Testis (tissue), 3 donors: ENCODE results near the gene PSMA6. TPM values are rescaled to one million over a fixed set of nuclear protein-coding genes. Genes with fewer than 3 reads are reported as not detected.

ENCODE experiments used
- DNase-seq: peaks from one replicate; pipeline ENCODE4 v3.0.0-alpha.2; 2019
- H3K27ac ChIP-seq, 2 donors: fragments of 200-600 bp; sonication (generic); one replicate each; pipeline ENCODE4 v1.5.1; 2019
- H3K27me3 ChIP-seq: fragments of 200-600 bp; sonication (generic); one replicate; pipeline ENCODE4 v1.5.1; 2019
- H3K36me3 ChIP-seq: fragments of 200-600 bp; sonication (generic); one replicate; pipeline ENCODE4 v1.5.1; 2017; ENCODE audit warnings: low read depth; ENCODE audit errors: missing control alignments
- H3K4me1 ChIP-seq: fragments of 200-600 bp; sonication (generic); one replicate; pipeline ENCODE4 v1.5.1; 2019
- H3K4me3 ChIP-seq, 2 donors: fragments of 200-600 bp; sonication (generic); one replicate each; pipeline ENCODE4 v1.5.1; 2017 to 2019
- H3K9me3 ChIP-seq: fragments of 200-600 bp; sonication (generic); one replicate; pipeline ENCODE4 v1.5.1; 2017
- POLR2A ChIP-seq: fragments of 450-650 bp; IDR thresholded peaks from one replicate; pipeline ENCODE4 v1.6.1; 2017; ENCODE audit warnings: antibody characterized with exemption, mild to moderate bottlenecking, moderate library complexity
- WGBS, 2 donors: methylation state at CpG; one replicate each; pipeline ENCODE4 v1.1.5; 2018; 5-methylcytosine and 5-hydroxymethylcytosine counted together
- intact Hi-C: fragments of 100-400 bp; cut with DNase I; formaldehyde crosslinking; loops from one replicate; pipeline ENCODE4 v1.15.1; 2023; ENCODE audit warnings: low total_unique reads
- polyA plus RNA-seq: library from polyadenylated mRNA; stranded (reverse); fragments of 350-450 nt; fragmentation: Illumina TruSeq; extraction: RNeasy Lipid Tissue Mini Kit (QIAGEN cat#74804); gene quantifications from one replicate; pipeline ENCODE4 v1.2.3, GENCODE V29; 2014; ENCODE audit warnings: low read depth, low replicate concordance; ENCODE audit not compliant: insufficient read depth
- total RNA-seq, 2 donors: library from RNA; depleted of rRNA; stranded (reverse); fragments of >200 nt; gene quantifications; one replicate each; pipeline ENCODE4 v1.2.3, GENCODE V29; 2016
- TF ChIP-seq, protein P1 (sequence below), 3 experiments: fragments of 450-650 bp in 2 of 3; fragments of 200-600 bp in 1 of 3; sonication (generic) in 1 of 3; IDR thresholded peaks; one replicate each; pipeline ENCODE4 v1.5.1; 2016 to 2019; ENCODE audit warnings: antibody characterized with exemption in 3 of 3, mild to moderate bottlenecking in 2 of 3, moderate library complexity in 1 of 3

PSMA6 gene
- total and polyA plus RNA-seq, 3 donors from 2014 or later = 147 to 461 (median 257) TPM

GRCh38 chr14:35331605-35332516, 39.7 kb downstream of the PSMA6 start:
- no peak overlapping the region for H3K27ac ChIP-seq
- H3K9me3 ChIP-seq = no peaks in the 10 kb centered on the region
- no peak overlapping the region for H3K4me3 ChIP-seq
- H3K27me3 ChIP-seq = no peaks in the 10 kb centered on the region
- TF ChIP-seq, protein P1, sequence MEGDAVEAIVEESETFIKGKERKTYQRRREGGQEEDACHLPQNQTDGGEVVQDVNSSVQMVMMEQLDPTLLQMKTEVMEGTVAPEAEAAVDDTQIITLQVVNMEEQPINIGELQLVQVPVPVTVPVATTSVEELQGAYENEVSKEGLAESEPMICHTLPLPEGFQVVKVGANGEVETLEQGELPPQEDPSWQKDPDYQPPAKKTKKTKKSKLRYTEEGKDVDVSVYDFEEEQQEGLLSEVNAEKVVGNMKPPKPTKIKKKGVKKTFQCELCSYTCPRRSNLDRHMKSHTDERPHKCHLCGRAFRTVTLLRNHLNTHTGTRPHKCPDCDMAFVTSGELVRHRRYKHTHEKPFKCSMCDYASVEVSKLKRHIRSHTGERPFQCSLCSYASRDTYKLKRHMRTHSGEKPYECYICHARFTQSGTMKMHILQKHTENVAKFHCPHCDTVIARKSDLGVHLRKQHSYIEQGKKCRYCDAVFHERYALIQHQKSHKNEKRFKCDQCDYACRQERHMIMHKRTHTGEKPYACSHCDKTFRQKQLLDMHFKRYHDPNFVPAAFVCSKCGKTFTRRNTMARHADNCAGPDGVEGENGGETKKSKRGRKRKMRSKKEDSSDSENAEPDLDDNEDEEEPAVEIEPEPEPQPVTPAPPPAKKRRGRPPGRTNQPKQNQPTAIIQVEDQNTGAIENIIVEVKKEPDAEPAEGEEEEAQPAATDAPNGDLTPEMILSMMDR (IDR thresholded peaks at IDR 0.05) = no peak
- TF ChIP-seq POLR2A = no peak
- H3K36me3 ChIP-seq = no peaks in the 10 kb centered on the region
- DNase-seq = no peak
- intact Hi-C loops = no loop called here
- H3K4me1 ChIP-seq = peaks cover 38% of the 10 kb centered on the region
- 78 to 83% methylated on average over 18 to 20 of the region's 21 CpGs for WGBS, 2 donors

DNA sequence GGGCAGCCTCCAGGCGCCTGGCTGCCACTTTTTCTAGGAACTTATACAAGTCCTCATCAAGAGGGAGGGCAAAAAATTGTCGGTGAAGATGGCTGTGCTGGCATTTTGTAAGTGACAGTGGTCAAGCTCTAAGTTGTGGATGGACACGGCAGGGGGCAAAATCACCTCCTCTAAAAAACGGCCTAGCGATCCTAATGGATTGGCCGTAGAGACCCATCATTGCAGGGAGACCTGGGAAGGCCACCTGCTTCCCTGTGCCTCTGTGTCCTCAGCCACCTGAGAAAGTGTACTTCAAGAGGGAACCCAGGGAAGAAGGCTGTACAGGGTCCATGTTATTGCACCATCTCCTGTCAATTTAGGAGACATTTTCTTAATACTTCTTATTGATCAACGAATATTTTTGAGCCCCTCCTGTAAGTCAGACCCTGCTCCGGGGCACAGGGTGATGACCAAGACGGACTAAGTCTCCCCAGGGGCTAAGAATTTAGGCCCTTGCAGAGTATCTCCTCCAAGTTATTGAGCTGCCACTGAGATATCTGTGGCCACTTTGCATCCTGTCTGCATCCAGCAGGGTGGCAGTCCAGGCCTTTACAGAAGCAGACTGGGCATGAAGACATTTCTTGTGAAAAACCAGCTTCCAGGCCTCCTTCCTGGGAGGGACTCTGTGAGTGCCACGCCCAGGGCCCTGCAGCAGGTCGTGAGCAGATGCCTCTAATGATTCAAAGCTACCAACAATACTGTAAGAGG, 40.5 kb downstream of the PSMA6 start:
- no peak overlapping the region for H3K4me3 ChIP-seq
- intact Hi-C loops = no loop called here
- 83 to 89% methylated on average over 11 of the region's 11 CpGs for WGBS, 2 donors
- H3K27me3 ChIP-seq = no peaks in the 10 kb centered on the region
- H3K36me3 ChIP-seq = no peaks in the 10 kb centered on the region
- peaks cover 47% of the 10 kb centered on the region for H3K4me1 ChIP-seq
- H3K9me3 ChIP-seq = no peaks in the 10 kb centered on the region
- no peak for TF ChIP-seq POLR2A
- TF ChIP-seq, protein P1 (IDR thresholded peaks at IDR 0.05) = no peak
- no peak for DNase-seq
- no peak overlapping the region for H3K27ac ChIP-seq

GRCh38 chr14:35333264-35333730, 41.1 kb downstream of the PSMA6 start:
- DNase-seq = no peak
- Histone ChIP-seq H3K4me3 (no peak overlapping the region), H3K9me3 (no peaks in the 10 kb centered on the region), H3K27ac (no peak overlapping the region), H3K36me3 (no peaks in the 10 kb centered on the region), H3K4me1 (peaks cover 53% of the 10 kb centered on the region), H3K27me3 (no peaks in the 10 kb centered on the region)
- WGBS, 2 donors = 76 to 78% methylated on average over 8 of the region's 8 CpGs
- intact Hi-C loops = no loop called here
- TF ChIP-seq, protein P1 (IDR thresholded peaks at IDR 0.05) = no peak
- TF ChIP-seq POLR2A = no peak

- Histone ChIP-seq H3K4me3 (no peak overlapping the region), H3K36me3 (no peaks in the 10 kb centered on the region), H3K9me3 (no peaks in the 10 kb centered on the region), H3K4me1 (peaks cover 59% of the 10 kb centered on the region), H3K27ac (peak overlapping the region; percentile 15 to 91), H3K27me3 (no peaks in the 10 kb centered on the region)
- no peak for DNase-seq
- TF ChIP-seq, protein P1 (IDR thresholded peaks at IDR 0.05) = no peak
- no peak for TF ChIP-seq POLR2A
- WGBS, 2 donors = 87% methylated on average over 13 to 15 of the region's 15 CpGs
- intact Hi-C loops = no loop called here
These were observed 41.9 kb downstream of the PSMA6 start for GRCh38 chr14:35333797-35334743.
